CD4-positive, alpha-beta T cell treated with Interleukin-2 at 100 ng/mL for 4 hours (primary cell): ENCODE results near the gene CLEC12A.
"Not testable (repeated sequence)": the region's sequence is repeated elsewhere in the genome, so short reads cannot be mapped to it uniquely, and the experiment has no call there.

Experiments used
- DNase-seq: peaks from one replicate; pipeline ENCODE4 v3.0.0-alpha.2; 2020; ENCODE audit warnings: low spot score

CLEC12A gene

GRCh38 chr12:9969673-9970072, 1.5 kb upstream of the CLEC12A start:
- DNase-seq = no peak

GRCh38 chr12:9973949-9974348, 2.7 kb downstream of the CLEC12A start:
- DNase-seq = no peak

GRCh38 chr12:9974731-9975130, 3.5 kb downstream of the CLEC12A start:
- not testable (repeated sequence) for DNase-seq

GRCh38 chr12:9975614-9976013, 4.4 kb downstream of the CLEC12A start:
- no peak for DNase-seq

GRCh38 chr12:9976626-9977025, 5.4 kb downstream of the CLEC12A start:
- DNase-seq = not testable (repeated sequence)

- DNase-seq = no peak
These were observed 6.7 kb downstream of the CLEC12A start for GRCh38 chr12:9977916-9978315.

- DNase-seq = no peak
These were observed 8.9 kb downstream of the CLEC12A start for GRCh38 chr12:9980126-9980525.

GRCh38 chr12:9991876-9992275, 20.7 kb downstream of the CLEC12A start:
- DNase-seq = no peak

- no peak for DNase-seq
These were observed 21.1 kb downstream of the CLEC12A start for GRCh38 chr12:9992296-9992695.

- DNase-seq = no peak
These were observed 27.8 kb downstream of the CLEC12A start, which contains the start of gene CLEC1B for GRCh38 chr12:9999016-9999415. Gene CLEC1B (minus strand): TSS chr12:9999121. CDS start chr12:9999100, 21 bp downstream.

- no peak for DNase-seq
These were observed 30.1 kb downstream of the CLEC12A start for GRCh38 chr12:10001171-10001776.

- no peak for DNase-seq
These were observed 41.6 kb downstream of the CLEC12A start for GRCh38 chr12:10012630-10013330.

GRCh38 chr12:10015450-10015849, 44.2 kb downstream of the CLEC12A start:
- no peak for DNase-seq

- no peak for DNase-seq
These were observed 45.7 kb downstream of the CLEC12A start for GRCh38 chr12:10016881-10017280.

GRCh38 chr12:10018386-10018785, 47.2 kb downstream of the CLEC12A start:
- DNase-seq = no peak

GRCh38 chr12:10021342-10021741, 50.1 kb downstream of the CLEC12A start:
- no peak for DNase-seq

GRCh38 chr12:10025236-10025635, 54.0 kb downstream of the CLEC12A start:
- no peak for DNase-seq

GRCh38 chr12:10026666-10027065, 55.5 kb downstream of the CLEC12A start:
- not testable (repeated sequence) for DNase-seq

- DNase-seq = no peak
These were observed 56.1 kb downstream of the CLEC12A start for GRCh38 chr12:10027311-10027710.

GRCh38 chr12:10027721-10028120, 56.5 kb downstream of the CLEC12A start:
- no peak for DNase-seq

- DNase-seq = no peak
These were observed 59.2 kb downstream of the CLEC12A start, which contains the start of gene CLEC9A for GRCh38 chr12:10030446-10030845. Gene CLEC9A (plus strand): TSS chr12:10030682. CDS start chr12:10052688, 22,006 bp downstream.

GRCh38 chr12:10031321-10031720, 60.1 kb downstream of the CLEC12A start:
- no peak for DNase-seq

GRCh38 chr12:10031771-10032175, 60.6 kb downstream of the CLEC12A start:
- DNase-seq = no peak
